ENCODE measurements around the gene SGCE.

SGCE gene

GRCh38 chr7:94577357-94577756, 78.6 kb downstream of the SGCE start:
- intact Hi-C loops (cut with DNase I), result no loop called here
- no peak for DNase-seq

GRCh38 chr7:94576316-94576715, 79.6 kb downstream of the SGCE start:
- intact Hi-C loops (cut with DNase I), result no loop called here

GRCh38 chr7:94575646-94576045, 80.3 kb downstream of the SGCE start:
- DNase-seq, result no peak
- intact Hi-C loops (cut with DNase I), result no loop called here

More at GRCh38 chr7:94576316-94576715, 79.6 kb downstream of the SGCE start:
- no peak for DNase-seq

GRCh38 chr7:94571816-94572215, 84.1 kb downstream of the SGCE start:
- no peak for DNase-seq
- intact Hi-C loops (cut with DNase I), result no loop called here

GRCh38 chr7:94567396-94567795, 88.5 kb downstream of the SGCE start:
- intact Hi-C loops (cut with DNase I), result no loop called here
- no peak for DNase-seq

- no peak for DNase-seq
- intact Hi-C loops (cut with DNase I), result no loop called here
Measured at GRCh38 chr7:94565247-94565894, 90.6 kb downstream of the SGCE start.

- no peak for DNase-seq
- intact Hi-C loops (cut with DNase I), result no loop called here
Measured at GRCh38 chr7:94562525-94562924, 93.4 kb downstream of the SGCE start.

- DNase-seq, result no peak
- intact Hi-C loops (cut with DNase I), result no loop called here
Measured at GRCh38 chr7:94561841-94562514, 94.0 kb downstream of the SGCE start.

- no peak for DNase-seq
- intact Hi-C loops (cut with DNase I), result no loop called here
Measured at GRCh38 chr7:94559972-94560371, 96.0 kb downstream of the SGCE start.

- intact Hi-C loops (cut with DNase I), result no loop called here
- DNase-seq, result no peak
Measured at GRCh38 chr7:94557215-94557614, 98.7 kb downstream of the SGCE start.

GRCh38 chr7:94556028-94556427, 99.9 kb downstream of the SGCE start:
- intact Hi-C loops (cut with DNase I), result no loop called here
- no peak for DNase-seq

GRCh38 chr7:94547126-94547525, 108.8 kb downstream of the SGCE start:
- no peak for DNase-seq
- intact Hi-C loops (cut with DNase I), result no loop called here

GRCh38 chr7:94540428-94540827, 115.5 kb downstream of the SGCE start:
- DNase-seq, result no peak
- intact Hi-C loops (cut with DNase I), result no loop called here

Data from posterior cingulate gyrus (tissue), 11 donors.